MM.1S (cell line): ENCODE data around the gene LATS2.

Experiments used
- DNase-seq: peaks from one replicate; pipeline ENCODE4 v3.0.0-alpha.2; 2015
- H2AFZ ChIP-seq: fragments of 300-600 bp; sonication (generic); 2 replicates; pipeline ENCODE4 v1.6.0; 2016; ENCODE audit warnings: antibody characterized with exemption, low read length
- H3F3A ChIP-seq: fragments of 300-600 bp; sonication (generic); 2 replicates; pipeline ENCODE4 v1.6.1; 2016; ENCODE audit warnings: mild to moderate bottlenecking, antibody characterized with exemption, low read length, moderate library complexity, mixed read lengths; ENCODE audit not compliant: insufficient read depth
- H3K27ac ChIP-seq: fragments of 300-600 bp; sonication (generic); 2 replicates; pipeline ENCODE4 v1.5.1; 2016; ENCODE audit warnings: mild to moderate bottlenecking, low read length
- H3K27me3 ChIP-seq: fragments of 300-600 bp; sonication (generic); replicated peaks from 2 replicates; pipeline ENCODE4 v1.6.0; 2016; ENCODE audit warnings: low read length; ENCODE audit not compliant: insufficient read depth
- H3K36me3 ChIP-seq: fragments of 300-600 bp; sonication (generic); replicated peaks from 2 replicates; pipeline ENCODE4 v1.6.1; 2016; ENCODE audit warnings: mild to moderate bottlenecking, low read length, mixed read lengths; ENCODE audit not compliant: insufficient read depth
- H3K4me1 ChIP-seq: fragments of 300-600 bp; sonication (generic); 2 replicates; pipeline ENCODE4 v1.6.1; 2016; ENCODE audit warnings: low read length, mixed read lengths
- H3K4me2 ChIP-seq: fragments of 300-600 bp; sonication (generic); 2 replicates; pipeline ENCODE4 v1.6.0; 2016; ENCODE audit warnings: low read depth, low read length
- H3K4me3 ChIP-seq: fragments of 300-600 bp; sonication (generic); 2 replicates; pipeline ENCODE4 v1.5.1; 2016; ENCODE audit warnings: low read length, mixed read lengths
- H3K79me2 ChIP-seq: fragments of 300-600 bp; sonication (generic); 2 replicates; pipeline ENCODE4 v1.6.1; 2016; ENCODE audit warnings: mixed run types, low read length, mixed read lengths
- H3K9ac ChIP-seq: fragments of 300-600 bp; sonication (generic); 2 replicates; pipeline ENCODE4 v1.6.1; 2016; ENCODE audit warnings: low read length, mixed read lengths
- H3K9me2 ChIP-seq: fragments of 300-600 bp; sonication (generic); replicated peaks from 2 replicates; pipeline ENCODE4 v1.6.1; 2016; ENCODE audit warnings: mild to moderate bottlenecking, low read length, mixed read lengths; ENCODE audit not compliant: insufficient read depth
- H3K9me3 ChIP-seq: fragments of 300-600 bp; sonication (generic); replicated peaks from 2 replicates; pipeline ENCODE4 v1.6.1; 2016; ENCODE audit warnings: mild to moderate bottlenecking, low read length, mixed read lengths; ENCODE audit not compliant: insufficient read depth
- H4K20me1 ChIP-seq: fragments of 300-600 bp; sonication (generic); 2 replicates; pipeline ENCODE4 v1.6.1; 2016; ENCODE audit warnings: mild to moderate bottlenecking, low read length, moderate library complexity, mixed read lengths; ENCODE audit not compliant: insufficient read depth
- CTCF ChIP-seq: fragments of 300-600 bp; sonication (generic); IDR thresholded peaks from 2 replicates; pipeline ENCODE4 v1.5.1; 2016; ENCODE audit warnings: antibody characterized with exemption, low read length, mixed read lengths
- EZH2 ChIP-seq: fragments of 300-600 bp; sonication (generic); optimal IDR thresholded peaks from 2 replicates; pipeline ENCODE3; 2017; ENCODE audit warnings: low read depth, mild to moderate bottlenecking, antibody characterized with exemption, low read length, mixed read lengths
- EZH2phosphoT487 ChIP-seq: fragments of 300-600 bp; sonication (generic); IDR thresholded peaks from 2 replicates; pipeline ENCODE4 v1.6.1; 2018; ENCODE audit warnings: antibody characterized with exemption, low read length

Gene LATS2

GRCh38 chr13:21060338-21061028 lies 903 bp downstream of the LATS2 start:
- Histone ChIP-seq H3K9me2 (no peaks in the 10 kb centered on the region), H3K9me3 (no peaks in the 10 kb centered on the region), H3F3A (no peaks in the 10 kb centered on the region), H3K4me2 (no peak overlapping the region), H3K4me3 (no peak overlapping the region; the same call in 1 of the 2 replicates), H3K79me2 (no peaks in the 10 kb centered on the region), H4K20me1 (no peaks in the 10 kb centered on the region), H3K27me3 (no peaks in the 10 kb centered on the region), H3K27ac (no peak overlapping the region), H3K9ac (no peak overlapping the region), H3K4me1 (no peaks in the 10 kb centered on the region), H3K36me3 (no peaks in the 10 kb centered on the region), H2AFZ (no peak overlapping the region)
- no peak for DNase-seq
- TF ChIP-seq CTCF (no peak), EZH2 (no peak), EZH2phosphoT487 (no peak)

GRCh38 chr13:21059641-21060337 lies 1.6 kb downstream of the LATS2 start:
- Histone ChIP-seq H3K4me3 (no peak overlapping the region), H3K79me2 (no peaks in the 10 kb centered on the region), H3K4me2 (no peak overlapping the region), H3K36me3 (no peaks in the 10 kb centered on the region), H3K4me1 (no peaks in the 10 kb centered on the region), H3K27ac (no peak overlapping the region), H3F3A (no peaks in the 10 kb centered on the region), H3K9ac (no peak overlapping the region), H3K9me2 (no peaks in the 10 kb centered on the region), H3K9me3 (no peaks in the 10 kb centered on the region), H4K20me1 (no peaks in the 10 kb centered on the region), H2AFZ (no peak overlapping the region), H3K27me3 (no peaks in the 10 kb centered on the region)
- TF ChIP-seq EZH2, result no peak
- no peak for TF ChIP-seq CTCF
- TF ChIP-seq EZH2phosphoT487, result no peak
- DNase-seq, result no peak

GRCh38 chr13:21058361-21058760 lies 3.0 kb downstream of the LATS2 start:
- no peaks in the 10 kb centered on the region for H3K9me2 ChIP-seq
- no peaks in the 10 kb centered on the region for H3K4me1 ChIP-seq
- no peak overlapping the region for H2AFZ ChIP-seq
- no peak overlapping the region for H3K27ac ChIP-seq
- no peaks in the 10 kb centered on the region for H3K9me3 ChIP-seq
- no peaks in the 10 kb centered on the region for H4K20me1 ChIP-seq
- DNase-seq, result no peak
- H3K4me3 ChIP-seq, result no peak overlapping the region
- no peaks in the 10 kb centered on the region for H3K27me3 ChIP-seq
- no peaks in the 10 kb centered on the region for H3K79me2 ChIP-seq
- no peaks in the 10 kb centered on the region for H3F3A ChIP-seq
- no peak overlapping the region for H3K9ac ChIP-seq
- no peak overlapping the region for H3K4me2 ChIP-seq
- H3K36me3 ChIP-seq, result no peaks in the 10 kb centered on the region
- TF ChIP-seq CTCF (no peak), EZH2phosphoT487 (no peak), EZH2 (no peak)
